GM18517 (cell line): Measurements from ENCODE around the gene ATXN1L.
"Not testable (repeated sequence)": the region's sequence is repeated elsewhere in the genome, so short reads cannot be mapped to it uniquely, and the experiment has no call there.

Source experiments
- ATAC-seq: cut with Tn5 transposase; IDR thresholded peaks from one replicate; pipeline ENCODE4 v1.9.1; 2021; ENCODE audit warnings: mild to moderate bottlenecking, moderate library complexity; ENCODE audit not compliant: unreplicated experiment

Gene ATXN1L, protein sequence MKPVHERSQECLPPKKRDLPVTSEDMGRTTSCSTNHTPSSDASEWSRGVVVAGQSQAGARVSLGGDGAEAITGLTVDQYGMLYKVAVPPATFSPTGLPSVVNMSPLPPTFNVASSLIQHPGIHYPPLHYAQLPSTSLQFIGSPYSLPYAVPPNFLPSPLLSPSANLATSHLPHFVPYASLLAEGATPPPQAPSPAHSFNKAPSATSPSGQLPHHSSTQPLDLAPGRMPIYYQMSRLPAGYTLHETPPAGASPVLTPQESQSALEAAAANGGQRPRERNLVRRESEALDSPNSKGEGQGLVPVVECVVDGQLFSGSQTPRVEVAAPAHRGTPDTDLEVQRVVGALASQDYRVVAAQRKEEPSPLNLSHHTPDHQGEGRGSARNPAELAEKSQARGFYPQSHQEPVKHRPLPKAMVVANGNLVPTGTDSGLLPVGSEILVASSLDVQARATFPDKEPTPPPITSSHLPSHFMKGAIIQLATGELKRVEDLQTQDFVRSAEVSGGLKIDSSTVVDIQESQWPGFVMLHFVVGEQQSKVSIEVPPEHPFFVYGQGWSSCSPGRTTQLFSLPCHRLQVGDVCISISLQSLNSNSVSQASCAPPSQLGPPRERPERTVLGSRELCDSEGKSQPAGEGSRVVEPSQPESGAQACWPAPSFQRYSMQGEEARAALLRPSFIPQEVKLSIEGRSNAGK

DNA sequence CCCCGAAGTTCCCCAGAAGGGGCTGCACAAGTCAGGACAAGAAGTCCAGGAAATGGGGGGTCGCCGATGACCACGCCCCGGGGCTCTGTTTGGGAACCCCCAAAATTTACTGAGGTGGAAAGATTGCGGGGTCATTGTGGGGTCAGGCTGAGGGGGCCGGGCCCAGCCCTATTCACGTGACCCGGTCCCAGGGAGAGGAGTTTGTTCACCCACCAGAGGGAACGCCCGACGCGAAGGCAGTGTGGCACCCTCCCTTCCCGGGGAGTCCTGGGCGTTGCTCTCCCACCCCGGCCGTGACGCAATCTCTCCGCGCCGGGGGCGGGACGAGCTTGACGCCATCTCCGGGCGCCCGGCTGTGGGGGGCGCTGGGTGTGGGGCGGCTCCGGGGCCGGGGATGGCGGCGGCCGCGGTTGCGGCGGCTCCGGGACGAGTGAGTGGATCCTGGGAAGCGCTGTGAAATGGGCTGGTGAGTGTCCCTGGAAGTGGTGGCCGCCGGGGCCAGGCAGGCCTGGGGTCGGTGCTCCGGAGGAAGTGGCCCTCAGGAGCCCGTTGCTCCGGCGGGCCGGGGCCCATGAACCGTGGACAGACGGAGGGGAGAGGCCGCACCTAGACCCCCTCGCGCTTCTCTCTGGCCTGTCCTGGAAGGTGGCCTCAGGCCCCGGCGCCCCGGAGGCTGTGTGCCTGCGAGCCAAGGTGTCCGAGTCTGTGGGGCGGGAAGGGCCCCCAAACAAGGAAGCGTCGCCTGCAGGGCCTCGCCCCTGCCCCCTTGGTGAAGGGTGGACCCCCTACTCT is at the start of gene ATXN1L:
TSS of gene ATXN1L (plus strand) at position 338 of the 792 bp plus-strand sequence. CDS start 3,765 bp downstream, outside the sequence.
- peak; percentile 62 for ATAC-seq

DNA sequence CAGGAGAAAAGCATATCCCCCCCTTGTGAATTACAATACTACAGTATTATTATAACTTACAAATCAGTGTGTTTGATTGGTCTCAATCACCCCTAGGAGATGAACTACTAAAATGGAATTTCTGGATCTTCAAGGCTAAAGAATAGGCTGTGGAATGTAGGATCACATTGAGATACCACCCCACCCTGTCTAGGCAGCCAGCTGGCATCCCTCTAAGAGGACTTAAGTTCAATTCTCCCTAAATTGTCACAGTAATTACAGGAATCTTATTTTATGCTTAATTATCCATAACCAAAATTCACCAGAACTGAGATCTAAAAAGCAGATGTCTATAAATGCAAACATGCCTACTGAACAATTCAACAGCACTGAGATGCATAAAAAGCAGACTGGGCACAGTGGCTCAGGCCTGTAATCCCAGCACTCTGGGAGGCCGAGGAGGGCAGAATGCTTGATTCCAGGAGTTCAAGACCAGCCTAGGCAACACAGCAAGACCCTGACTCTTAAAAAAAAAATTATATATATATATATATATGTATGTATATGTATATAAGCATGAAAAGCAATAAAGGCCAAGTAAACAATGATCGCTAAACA is 49.2 kb upstream of the ATXN1L start:
- no peak for ATAC-seq

DNA sequence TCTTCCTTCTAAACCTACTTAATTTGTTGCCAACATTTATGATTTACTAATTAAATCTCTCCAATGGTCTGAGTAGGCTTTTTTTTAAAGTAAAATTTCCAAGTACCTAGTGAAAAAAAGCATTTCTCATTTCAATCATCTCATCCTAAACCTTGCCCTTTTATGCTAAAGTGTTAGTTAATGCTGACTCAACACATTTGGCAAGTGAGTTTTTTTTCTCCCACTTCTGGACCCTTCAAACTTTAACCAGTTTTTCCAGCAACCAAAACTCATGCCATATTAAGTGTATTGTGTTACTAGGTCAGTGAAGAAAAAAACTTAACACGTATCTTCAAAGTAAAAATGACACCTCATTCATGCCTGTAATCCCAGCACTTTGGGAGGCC is 42.5 kb upstream of the ATXN1L start:
- no peak for ATAC-seq

DNA sequence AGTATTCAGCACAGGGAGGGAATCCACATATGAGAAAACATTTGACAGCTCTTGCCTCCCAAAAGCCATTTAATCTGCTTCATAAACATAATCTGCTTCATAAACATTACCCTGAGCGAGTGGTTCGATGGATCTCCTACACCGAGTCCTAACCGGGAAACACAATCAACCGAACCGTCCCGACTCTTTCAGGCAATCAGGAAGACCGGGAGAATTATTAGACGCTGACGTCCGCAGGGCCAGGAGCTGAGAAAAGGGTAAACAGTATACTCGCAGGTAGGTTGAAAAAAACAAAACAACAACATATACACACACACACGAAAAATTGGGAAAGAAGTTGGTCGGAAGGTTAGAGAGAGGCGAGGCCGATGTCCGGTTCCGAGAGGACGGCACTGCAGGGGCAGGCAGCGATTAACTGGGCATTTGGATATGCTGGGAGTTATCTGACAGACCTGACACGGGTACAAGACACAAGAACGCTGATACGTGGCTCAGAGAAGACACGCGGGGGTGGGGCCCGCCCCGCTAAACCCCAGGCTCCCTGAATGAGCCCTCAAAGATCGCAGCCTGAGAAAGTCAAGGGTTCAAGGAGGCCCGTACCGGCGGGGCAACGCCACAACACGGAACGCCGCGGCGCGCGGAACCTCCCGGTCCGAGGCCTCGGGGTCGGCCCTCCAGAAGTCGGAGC is 37.7 kb upstream of the ATXN1L start:
- peak; percentile 36 for ATAC-seq

GRCh38 chr16:71808593-71809459 is 37.0 kb upstream of the ATXN1L start, which contains the start of gene AP1G1:
Gene AP1G1 (minus strand): TSS chr16:71808834. CDS start chr16:71789479, 19,355 bp downstream.
- peak; percentile 76 for ATAC-seq

DNA sequence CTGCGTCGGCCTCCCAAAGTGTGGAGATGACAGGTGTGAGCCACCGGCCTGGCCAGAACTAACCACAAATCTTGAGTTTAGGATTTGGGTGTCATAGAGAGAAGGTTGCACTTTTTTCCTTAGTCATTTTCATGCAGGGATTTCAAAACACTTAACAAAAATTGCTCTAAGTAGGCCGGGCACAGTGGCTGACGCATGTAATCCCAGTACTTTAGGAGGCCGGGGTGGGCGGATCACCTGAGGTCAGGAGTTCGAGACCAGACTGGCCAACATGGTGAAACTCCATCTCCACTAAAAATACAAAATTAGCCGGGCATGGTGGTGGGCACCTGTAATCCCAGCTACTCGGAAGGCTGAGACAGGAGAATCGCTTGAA is 35.6 kb upstream of the ATXN1L start:
- ATAC-seq = not testable (repeated sequence)

DNA sequence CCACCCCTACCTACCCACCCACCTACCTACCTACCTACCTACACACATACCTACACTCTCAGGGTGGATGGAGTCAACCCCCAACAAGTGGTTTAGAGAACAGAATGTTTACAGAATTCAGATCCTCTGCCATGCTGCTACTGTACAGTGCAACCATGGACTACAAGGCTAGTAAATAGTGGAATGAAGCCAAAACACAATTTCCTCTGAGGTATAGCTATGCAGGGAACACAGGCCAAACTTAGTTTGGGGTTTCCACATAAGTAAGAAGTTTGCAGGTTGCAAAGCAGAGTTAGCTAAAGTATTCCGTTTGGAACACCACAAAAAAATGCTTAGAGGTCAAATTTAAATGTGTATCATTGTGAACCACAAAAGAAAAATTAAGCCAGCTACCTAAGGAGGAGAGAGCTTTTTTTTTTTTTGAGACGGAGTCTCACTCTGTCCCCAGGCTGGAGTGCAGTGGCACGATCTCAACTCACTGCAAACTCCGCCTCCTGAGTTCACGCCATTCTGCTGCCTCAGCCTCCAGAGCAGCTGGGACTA is 34.4 kb upstream of the ATXN1L start:
- no peak for ATAC-seq

GRCh38 chr16:71817155-71817500 is 28.6 kb upstream of the ATXN1L start:
- not testable (repeated sequence) for ATAC-seq

DNA sequence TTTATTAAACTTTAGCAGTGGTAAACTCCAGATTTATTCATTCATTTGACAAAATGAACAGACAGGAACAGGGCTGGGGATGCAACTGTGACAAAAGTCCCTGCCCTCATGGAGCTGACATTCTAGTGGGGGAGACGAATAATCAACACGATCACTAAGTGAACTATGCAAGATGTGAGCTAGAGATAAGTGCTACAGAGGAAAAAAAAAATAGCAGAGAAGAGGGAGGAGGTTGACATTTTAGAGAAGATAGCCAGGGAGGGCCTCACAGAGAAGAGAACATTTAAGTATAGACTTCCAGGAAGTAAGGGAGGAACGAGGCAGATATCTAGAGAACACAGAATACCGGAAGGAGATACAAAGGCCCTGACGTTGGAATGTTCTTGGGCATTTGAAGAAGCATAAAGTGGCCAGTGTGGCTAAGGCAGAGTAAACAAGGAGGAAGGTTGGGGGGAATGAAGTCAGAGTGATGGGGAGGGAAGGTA is 19.2 kb upstream of the ATXN1L start:
- ATAC-seq = no peak

DNA sequence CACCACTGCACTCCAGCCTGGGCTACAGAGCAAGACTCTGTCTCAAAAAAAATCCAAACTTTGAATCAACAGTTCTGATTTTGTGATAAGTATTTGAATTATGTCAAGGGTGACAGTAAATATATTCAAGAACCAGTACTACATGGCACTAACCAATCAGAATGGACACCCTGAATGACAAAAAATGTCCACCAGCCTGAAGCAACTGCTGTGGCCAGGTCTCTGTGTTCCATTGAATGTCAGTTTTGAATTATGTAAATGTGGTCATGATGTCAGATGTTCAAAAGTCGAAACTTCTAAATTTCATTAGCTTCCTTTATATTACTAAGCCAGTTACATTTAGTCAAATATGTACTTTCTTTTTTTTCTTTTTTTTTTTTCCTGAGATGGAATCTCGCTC is 15.4 kb upstream of the ATXN1L start:
- ATAC-seq = no peak

DNA sequence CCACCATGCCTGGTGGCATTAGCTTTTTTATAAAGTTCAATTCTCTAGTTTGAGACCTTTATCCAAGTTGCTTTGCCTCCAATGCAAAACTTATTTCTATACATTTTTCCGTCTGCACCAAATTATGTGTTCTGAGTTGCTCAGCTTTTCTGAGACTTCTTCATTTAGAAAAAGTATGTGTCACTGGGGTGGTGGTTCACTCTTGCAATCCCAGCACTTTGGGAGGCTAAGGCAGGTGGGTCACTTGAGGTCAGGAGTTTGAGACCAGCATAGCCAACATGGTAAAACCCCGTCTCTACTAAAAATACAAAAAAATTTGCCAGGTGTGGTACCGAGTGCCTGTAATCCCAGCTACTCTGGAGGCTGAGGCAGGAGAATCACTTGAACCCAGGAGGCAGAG is 14.1 kb upstream of the ATXN1L start:
- not testable (repeated sequence) for ATAC-seq

GRCh38 chr16:71832112-71832511 is 13.7 kb upstream of the ATXN1L start:
- ATAC-seq = not testable (repeated sequence)

GRCh38 chr16:71834291-71834690 is 11.5 kb upstream of the ATXN1L start:
- ATAC-seq = no peak

DNA sequence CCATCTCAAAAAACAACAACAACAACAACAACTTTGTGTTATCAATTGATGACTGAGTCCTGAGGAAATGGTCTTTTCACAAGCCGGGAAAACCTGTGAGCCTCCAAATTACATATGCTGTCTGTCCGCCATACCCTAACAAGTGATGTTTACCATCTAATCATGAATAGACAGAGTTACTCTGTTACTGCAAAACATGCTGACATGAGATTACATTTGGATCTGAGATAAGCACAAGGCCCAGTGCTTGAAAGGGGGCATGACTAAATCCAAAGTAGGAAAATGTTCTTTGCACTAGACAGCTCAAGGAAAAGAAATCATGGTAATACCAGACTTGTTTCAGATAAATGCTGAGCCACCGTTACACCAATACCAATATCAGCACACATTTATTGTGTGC is 8.6 kb upstream of the ATXN1L start:
- ATAC-seq = no peak

- ATAC-seq = no peak
These were observed 5.7 kb upstream of the ATXN1L start for GRCh38 chr16:71840052-71840451.

- ATAC-seq = no peak
These were observed 2.2 kb upstream of the ATXN1L start for GRCh38 chr16:71843572-71843971.

DNA sequence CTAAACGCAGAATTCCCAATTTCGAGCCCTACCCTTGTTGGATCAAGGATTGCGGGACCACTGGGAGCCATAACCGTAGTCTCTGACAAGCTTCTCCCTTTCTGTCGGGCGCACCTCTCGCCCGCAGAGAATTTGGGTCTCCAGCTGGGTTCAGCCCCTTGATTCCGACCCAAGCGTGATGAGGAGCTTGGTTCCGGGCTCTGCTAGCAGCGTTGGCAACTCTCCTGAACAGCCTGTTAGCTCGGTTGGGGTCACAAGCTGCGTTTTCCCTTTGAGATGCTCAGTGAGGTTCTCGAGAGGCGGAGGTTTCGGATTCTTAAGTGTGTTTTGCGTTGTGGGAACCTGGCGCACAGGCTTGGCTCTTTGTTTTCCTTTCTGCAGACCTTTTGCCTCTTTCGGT is 655 bp downstream of the ATXN1L start:
- no peak for ATAC-seq

- ATAC-seq = no peak
These were observed 1.3 kb downstream of the ATXN1L start for GRCh38 chr16:71847096-71847495.

- no peak for ATAC-seq
These were observed 2.8 kb downstream of the ATXN1L start for GRCh38 chr16:71848622-71849021.
